Measurements from ENCODE around the gene BOC. TPM values are rescaled to one million over a fixed set of nuclear protein-coding genes. Genes with fewer than 3 reads are reported as not detected.

Gene BOC
- total and polyA plus RNA-seq, 2 of the 4 experiments (the other 2 are of a cell fraction): 6.8 to 15.2 TPM

DNA sequence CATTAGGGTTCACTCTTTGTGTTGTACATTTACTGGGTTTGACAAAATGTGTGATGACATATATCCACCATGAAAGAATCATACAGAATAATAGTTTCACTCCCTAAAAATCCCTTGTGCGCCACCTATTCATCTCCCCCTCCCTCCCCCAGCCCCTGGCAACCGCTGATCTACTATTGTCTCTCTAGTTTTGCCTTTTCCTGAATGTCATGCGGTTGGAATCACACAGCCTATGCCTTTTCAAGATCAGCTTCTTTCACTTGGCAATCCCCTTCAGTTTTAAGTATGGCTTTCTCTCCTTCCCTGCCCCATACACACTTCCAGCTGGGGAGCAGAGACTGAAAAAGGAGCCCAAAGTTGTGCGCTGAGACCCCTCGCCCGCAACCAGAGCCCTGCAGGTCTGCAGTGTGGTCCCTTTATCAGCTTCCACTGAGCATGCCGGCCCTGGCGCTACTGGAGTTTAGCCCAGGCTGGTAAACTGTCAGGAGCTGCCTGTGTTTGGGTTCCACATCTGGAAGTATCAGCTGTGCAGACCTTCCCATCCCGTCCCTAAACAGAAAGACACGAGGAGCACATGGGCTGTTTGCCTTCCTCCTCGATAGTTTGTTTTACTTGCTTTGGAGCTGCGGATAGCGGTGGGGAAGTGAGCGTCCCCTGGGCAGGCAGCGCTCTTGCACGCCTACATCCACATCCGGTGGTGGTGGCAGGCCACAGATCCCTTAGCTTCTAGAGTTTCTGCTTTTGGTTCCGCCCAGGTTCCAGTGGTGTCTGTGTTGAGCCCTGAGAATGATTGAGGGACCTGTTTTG lies 12.3 kb downstream of the BOC start:
- H2AK5ac ChIP-seq (ENCODE audit: low read depth, low read length): peak overlapping the region; percentile 2; the same call in 1 of the 2 replicates

More for the DNA sequence above, 12.3 kb downstream of the BOC start:
- H3K9me1 ChIP-seq (ENCODE audit: insufficient read depth, low read length): 0 out of 2 replicates have a peak, but pooled peaks cover 7% of the 10 kb centered on the region
- TF ChIP-seq MAFK (IDR thresholded peaks at IDR 0.05; ENCODE audit: low read depth, low read length): no peak
- TF ChIP-seq, protein P1, sequence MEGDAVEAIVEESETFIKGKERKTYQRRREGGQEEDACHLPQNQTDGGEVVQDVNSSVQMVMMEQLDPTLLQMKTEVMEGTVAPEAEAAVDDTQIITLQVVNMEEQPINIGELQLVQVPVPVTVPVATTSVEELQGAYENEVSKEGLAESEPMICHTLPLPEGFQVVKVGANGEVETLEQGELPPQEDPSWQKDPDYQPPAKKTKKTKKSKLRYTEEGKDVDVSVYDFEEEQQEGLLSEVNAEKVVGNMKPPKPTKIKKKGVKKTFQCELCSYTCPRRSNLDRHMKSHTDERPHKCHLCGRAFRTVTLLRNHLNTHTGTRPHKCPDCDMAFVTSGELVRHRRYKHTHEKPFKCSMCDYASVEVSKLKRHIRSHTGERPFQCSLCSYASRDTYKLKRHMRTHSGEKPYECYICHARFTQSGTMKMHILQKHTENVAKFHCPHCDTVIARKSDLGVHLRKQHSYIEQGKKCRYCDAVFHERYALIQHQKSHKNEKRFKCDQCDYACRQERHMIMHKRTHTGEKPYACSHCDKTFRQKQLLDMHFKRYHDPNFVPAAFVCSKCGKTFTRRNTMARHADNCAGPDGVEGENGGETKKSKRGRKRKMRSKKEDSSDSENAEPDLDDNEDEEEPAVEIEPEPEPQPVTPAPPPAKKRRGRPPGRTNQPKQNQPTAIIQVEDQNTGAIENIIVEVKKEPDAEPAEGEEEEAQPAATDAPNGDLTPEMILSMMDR (conservative IDR thresholded peaks at IDR 0.05; ENCODE audit: low read depth, low read length): no peak
- TF ChIP-seq SMC3 (IDR thresholded peaks at IDR 0.05; ENCODE audit: low read depth, low read length): no peak
- no peak for TF ChIP-seq NFE2L2 (IDR thresholded peaks at IDR 0.05; ENCODE audit: low read depth, low read length)
- TF ChIP-seq CEBPB (IDR thresholded peaks at IDR 0.05; ENCODE audit: low read depth, low read length): no peak
- TF ChIP-seq CHD1 (IDR thresholded peaks at IDR 0.05; ENCODE audit: low read depth, low read length): no peak
- no peak for TF ChIP-seq MAZ (IDR thresholded peaks at IDR 0.05; ENCODE audit: borderline replicate concordance, low read depth, low read length)
- TF ChIP-seq RCOR1 (IDR thresholded peaks at IDR 0.05; ENCODE audit: insufficient replicate concordance, low read length): no peak
- peak overlapping the region; percentile 36 for H2AFZ ChIP-seq (replicated peaks; ENCODE audit: low read length, poor library complexity)
- no peak overlapping the region; the same call in 1 of the 2 replicates for H4K91ac ChIP-seq (ENCODE audit: insufficient read depth, low read depth, low read length)
- dilution Hi-C loops (cut with HindIII; ENCODE audit: low sequenced_read_pairs, unreplicated experiment): no loop called here
- POLR2A ChIA-PET (ENCODE audit: unreplicated experiment): no interaction called here
- no TSS peak for BruUV-seq (replicated peaks)
- WGBS, 2 experiments (ENCODE audit: extremely low coverage in 2 of 2, insufficient read length in 1 of 2): 48% methylated on average over 6 of the region's 18 CpGs; no CpG with 5 or more reads in 1 of the 2 experiments
- no peak overlapping the region for H4K8ac ChIP-seq (ENCODE audit: low read depth in 2 of 2, low read length in 2 of 2)
- H3K9ac ChIP-seq (ENCODE audit: low read depth, low read length): no peak overlapping the region
- H3K4me3 ChIP-seq (ENCODE audit: insufficient read depth, low read depth, low read length): no peak overlapping the region
- H3K56ac ChIP-seq (ENCODE audit: extremely low read depth, insufficient read depth, low read length): no peak overlapping the region
- H2BK120ac ChIP-seq (ENCODE audit: low read depth, low read length): 0 out of 2 replicates have a peak overlapping the region, but pooled peaks have one; percentile 2
- no peak overlapping the region for H2BK5ac ChIP-seq (ENCODE audit: low read depth, low read length, poor library complexity, severe bottlenecking)
- H3K27ac ChIP-seq (ENCODE audit: insufficient read depth, low read length): no peak overlapping the region
- in situ Hi-C loops (cut with MboI; ENCODE audit: low sequenced_read_pairs): no loop called here
- H3K4me1 ChIP-seq (ENCODE audit: control insufficient read depth, insufficient read depth, low read length): peaks cover 13% of the 10 kb centered on the region
- DNase-seq (no peak), ATAC-seq (ENCODE audit: low read depth) (peak; percentile 70)
- H2AK9ac ChIP-seq (replicated peaks; ENCODE audit: low read depth, low read length, poor library complexity): no peak overlapping the region
- H3K18ac ChIP-seq (ENCODE audit: low read depth, low read length): no peak overlapping the region
- intact Hi-C loops (cut with micrococcal nuclease): no loop called here
- peaks cover 20% of the 10 kb centered on the region for H3K36me3 ChIP-seq (ENCODE audit: control insufficient read depth, insufficient read depth, low read length)
- H3K23ac ChIP-seq (ENCODE audit: low read depth, low read length): 0 out of 2 replicates have a peak overlapping the region, but pooled peaks have one; percentile 36
- H3K27me3 ChIP-seq (ENCODE audit: control insufficient read depth, insufficient read depth, low read length): no peaks in the 10 kb centered on the region
- H3K79me1 ChIP-seq (ENCODE audit: low read depth in 1 of 2, low read length in 2 of 2): no peaks in the 10 kb centered on the region
- peak overlapping the region; percentile 51 for H3K4me2 ChIP-seq (ENCODE audit: low read depth, low read length)
- H2BK15ac ChIP-seq (ENCODE audit: low read depth, low read length): 0 out of 3 replicates have a peak overlapping the region, but pooled peaks have one; percentile 55
- no peak overlapping the region for H4K5ac ChIP-seq (ENCODE audit: low read depth, low read length)
- CTCF ChIA-PET: no interaction called here
- no peak overlapping the region for H2BK20ac ChIP-seq (ENCODE audit: low read depth, low read length)
- no peaks in the 10 kb centered on the region for H3K9me3 ChIP-seq (ENCODE audit: control insufficient read depth, insufficient read depth, low read length)
- H3K4ac ChIP-seq (ENCODE audit: low read depth, low read length): peak overlapping the region; percentile 3
- H4K20me1 ChIP-seq (ENCODE audit: insufficient read depth, low read length): no peaks in the 10 kb centered on the region
- H3K14ac ChIP-seq (replicated peaks; ENCODE audit: low read depth, low read length): peak overlapping the region; percentile 5; the same call in 1 of the 2 replicates
